Omental fat pad (tissue), 4 donors: ENCODE measurements around the gene CENPV. TPM values are rescaled to one million over a fixed set of nuclear protein-coding genes. Genes with fewer than 3 reads are reported as not detected.

Source experiments
- ATAC-seq: fragments of 150-250 bp; one replicate; pipeline ENCODE4 v1.9.1; 2016; ENCODE audit warnings: mild to moderate bottlenecking, moderate library complexity; ENCODE audit not compliant: low FRiP score
- DNase-seq: peaks from one replicate; pipeline ENCODE4 v3.0.0-alpha.2; 2019; ENCODE audit warnings: low spot score
- total RNA-seq, 4 donors: library from RNA; depleted of rRNA; stranded (reverse); fragments of >200 nt; gene quantifications; one replicate each; pipeline ENCODE4 v1.1.0, GENCODE V29; 2016
- TF ChIP-seq, protein P1 (sequence below), 3 donors: fragments of 450-650 bp; IDR thresholded peaks; one replicate each; pipeline ENCODE4 v1.5.1; 2016 to 2017; ENCODE audit warnings: antibody characterized with exemption in 3 of 3, mild to moderate bottlenecking in 3 of 3, moderate library complexity in 2 of 3

CENPV gene
- total RNA-seq, 4 donors from 2014 or later = 16.1 to 29.1 (median 23.5) TPM

DNA sequence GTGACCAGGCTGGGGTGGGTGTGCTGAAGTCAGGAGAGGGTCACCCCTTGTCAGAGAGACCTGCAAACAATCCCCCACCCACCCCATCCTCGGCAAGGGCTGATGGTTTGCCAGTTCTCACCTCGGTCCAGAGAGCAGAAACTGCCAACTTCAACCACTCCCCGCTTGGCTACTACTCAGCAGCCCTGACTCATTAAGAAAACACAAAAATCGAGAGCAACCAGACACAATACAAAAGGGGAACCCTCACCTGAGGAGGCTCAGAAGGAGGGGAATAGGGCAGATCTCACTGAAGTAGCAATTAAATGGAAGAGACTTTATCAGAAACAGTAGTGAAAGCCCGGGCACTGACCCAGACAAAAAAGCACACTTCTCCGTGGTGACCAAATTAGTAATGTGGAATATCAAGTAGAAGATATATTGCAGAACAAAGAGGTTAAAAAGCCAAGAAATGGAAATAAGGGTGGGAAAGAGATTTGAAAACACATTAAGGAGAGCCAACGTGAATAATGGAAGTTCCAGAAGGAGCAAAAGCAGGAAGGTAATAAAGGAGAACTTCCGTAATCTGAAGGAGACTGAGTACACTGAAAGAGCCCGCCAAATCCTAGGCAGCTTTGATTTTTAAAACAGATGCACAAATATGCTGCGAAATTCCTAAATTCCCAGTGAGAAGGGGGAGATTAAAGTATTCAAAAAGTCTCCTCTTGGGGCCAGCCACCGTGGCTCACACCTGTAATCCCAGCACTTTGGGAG lies 23.6 kb downstream of the CENPV start:
- TF ChIP-seq, protein P1, sequence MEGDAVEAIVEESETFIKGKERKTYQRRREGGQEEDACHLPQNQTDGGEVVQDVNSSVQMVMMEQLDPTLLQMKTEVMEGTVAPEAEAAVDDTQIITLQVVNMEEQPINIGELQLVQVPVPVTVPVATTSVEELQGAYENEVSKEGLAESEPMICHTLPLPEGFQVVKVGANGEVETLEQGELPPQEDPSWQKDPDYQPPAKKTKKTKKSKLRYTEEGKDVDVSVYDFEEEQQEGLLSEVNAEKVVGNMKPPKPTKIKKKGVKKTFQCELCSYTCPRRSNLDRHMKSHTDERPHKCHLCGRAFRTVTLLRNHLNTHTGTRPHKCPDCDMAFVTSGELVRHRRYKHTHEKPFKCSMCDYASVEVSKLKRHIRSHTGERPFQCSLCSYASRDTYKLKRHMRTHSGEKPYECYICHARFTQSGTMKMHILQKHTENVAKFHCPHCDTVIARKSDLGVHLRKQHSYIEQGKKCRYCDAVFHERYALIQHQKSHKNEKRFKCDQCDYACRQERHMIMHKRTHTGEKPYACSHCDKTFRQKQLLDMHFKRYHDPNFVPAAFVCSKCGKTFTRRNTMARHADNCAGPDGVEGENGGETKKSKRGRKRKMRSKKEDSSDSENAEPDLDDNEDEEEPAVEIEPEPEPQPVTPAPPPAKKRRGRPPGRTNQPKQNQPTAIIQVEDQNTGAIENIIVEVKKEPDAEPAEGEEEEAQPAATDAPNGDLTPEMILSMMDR (IDR thresholded peaks at IDR 0.05) = no peak
- ATAC-seq (peak; percentile 66), DNase-seq (no peak)

DNA sequence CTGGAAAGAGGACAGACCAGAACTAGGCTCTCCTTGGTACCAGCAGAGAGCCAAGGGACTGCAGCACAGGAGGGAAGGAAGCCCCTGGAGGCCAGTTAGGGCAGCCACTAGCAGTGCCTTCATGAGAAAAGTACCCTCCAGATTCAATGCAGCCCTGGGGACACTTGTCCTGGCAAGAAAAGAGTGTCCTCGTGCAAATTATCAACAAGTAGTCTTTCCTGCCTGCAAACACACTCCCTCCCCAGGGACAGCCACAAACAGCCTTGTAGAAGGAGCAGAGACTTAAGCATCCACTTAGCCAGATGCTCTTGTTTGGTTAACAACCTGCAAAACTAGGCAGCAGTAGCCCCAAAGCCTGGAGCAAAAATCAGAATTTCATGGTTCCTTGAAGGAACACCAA lies 24.3 kb downstream of the CENPV start:
- TF ChIP-seq, protein P1 (IDR thresholded peaks at IDR 0.05) = no peak
- ATAC-seq (no peak), DNase-seq (no peak)

DNA sequence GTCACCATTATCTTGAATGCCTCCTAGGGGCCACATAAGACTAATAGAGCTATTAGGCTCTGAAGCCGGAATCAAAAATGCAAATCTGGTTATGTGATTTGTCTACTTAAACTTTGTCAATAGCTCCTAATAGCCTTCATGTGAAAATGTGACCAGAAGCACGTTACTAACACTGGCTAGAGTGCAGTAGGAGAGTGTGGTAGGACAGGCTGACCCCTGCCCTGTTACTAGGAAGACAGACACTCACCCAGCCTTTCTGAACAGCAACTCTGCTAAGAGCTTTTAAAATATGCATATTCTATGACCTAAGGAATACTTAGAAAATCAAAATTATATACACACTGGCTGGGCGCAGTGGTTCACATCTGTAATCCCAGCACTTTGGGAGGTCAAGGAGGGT lies 26.3 kb downstream of the CENPV start:
- ATAC-seq = no peak

DNA sequence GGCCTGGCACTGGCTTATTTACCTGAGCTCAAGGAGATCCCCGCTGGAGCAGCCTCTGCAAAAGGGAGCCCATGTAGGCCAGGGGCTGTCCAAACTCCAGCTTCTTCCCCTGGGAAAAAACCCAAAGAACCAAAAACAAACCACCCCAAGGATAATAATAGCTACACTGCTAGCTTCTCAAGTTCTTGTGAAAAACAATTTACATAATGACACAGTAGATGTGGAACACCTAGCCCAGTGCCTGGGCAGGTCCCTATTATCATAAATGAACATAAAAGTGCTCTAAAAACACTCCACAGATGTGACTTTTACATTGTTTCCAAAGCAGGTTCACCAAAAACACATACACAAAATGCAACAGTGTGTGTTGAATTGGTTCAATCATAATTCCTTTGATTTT lies 27.3 kb downstream of the CENPV start:
- no peak for DNase-seq
- TF ChIP-seq, protein P1 (IDR thresholded peaks at IDR 0.05) = no peak
- ATAC-seq = no peak

More for the DNA sequence above, 26.3 kb downstream of the CENPV start:
- DNase-seq = no peak
- TF ChIP-seq, protein P1 (IDR thresholded peaks at IDR 0.05) = no peak

DNA sequence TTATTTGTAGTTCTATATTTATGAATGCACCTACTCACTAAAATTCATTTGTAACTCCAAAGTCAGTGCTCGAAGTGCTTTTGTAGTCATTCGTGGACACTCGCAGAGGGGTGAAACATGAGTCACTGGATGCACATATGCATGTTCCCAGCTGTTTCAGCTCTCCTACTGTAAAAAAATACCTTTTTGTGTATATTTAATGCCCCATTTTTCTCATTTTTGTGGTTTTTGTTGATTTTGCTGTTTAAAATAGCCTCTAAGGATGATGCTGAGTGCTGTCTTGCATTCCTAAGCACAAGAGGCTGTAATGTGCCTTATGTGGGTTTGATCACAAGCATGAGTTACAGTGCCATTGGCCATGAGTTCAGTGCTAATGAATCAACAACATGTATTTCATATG lies 30.6 kb downstream of the CENPV start:
- DNase-seq (no peak), ATAC-seq (no peak)
- TF ChIP-seq, protein P1 (IDR thresholded peaks at IDR 0.05) = no peak

GRCh38 chr17:16319969-16320368 lies 33.3 kb downstream of the CENPV start:
- TF ChIP-seq, protein P1 (IDR thresholded peaks at IDR 0.05) = no peak
- ATAC-seq (no peak), DNase-seq (no peak)

DNA sequence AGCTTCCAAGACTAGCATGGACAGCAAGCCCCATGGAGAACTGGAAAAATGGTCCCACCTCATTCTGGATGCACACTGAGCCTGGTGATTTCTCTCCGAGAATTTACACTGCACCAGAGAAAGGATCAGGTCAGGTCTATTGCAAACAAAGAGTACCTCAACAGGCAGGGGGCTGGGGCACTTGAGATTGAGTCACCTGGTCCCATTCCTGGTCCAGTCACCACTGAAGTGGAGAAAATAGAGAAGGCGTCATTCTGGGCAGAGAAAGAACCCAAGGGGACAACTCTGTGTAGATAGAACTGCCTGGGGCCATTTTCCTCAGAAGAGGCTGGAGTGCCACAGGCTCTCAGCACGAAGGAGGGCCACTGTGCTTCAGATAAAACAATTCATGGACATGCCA lies 38.4 kb downstream of the CENPV start:
- TF ChIP-seq, protein P1 (IDR thresholded peaks at IDR 0.05) = no peak
- DNase-seq = no peak
- no peak for ATAC-seq
